Activated CD8-positive, alpha-beta memory T cell treated with anti-CD3 and anti-CD28 coated beads, Interleukin-2, amount 50 U/mL, for 24 hours (primary cell): Measurements from ENCODE around the gene SURF6.
"Not testable (repeated sequence)": the region's sequence is repeated elsewhere in the genome, so short reads cannot be mapped to it uniquely, and the experiment has no call there.

Experiments used
- DNase-seq: peaks from one replicate; pipeline ENCODE4 v3.0.0-alpha.2; 2020; ENCODE audit errors: extremely low read depth

The SURF6 gene

DNA sequence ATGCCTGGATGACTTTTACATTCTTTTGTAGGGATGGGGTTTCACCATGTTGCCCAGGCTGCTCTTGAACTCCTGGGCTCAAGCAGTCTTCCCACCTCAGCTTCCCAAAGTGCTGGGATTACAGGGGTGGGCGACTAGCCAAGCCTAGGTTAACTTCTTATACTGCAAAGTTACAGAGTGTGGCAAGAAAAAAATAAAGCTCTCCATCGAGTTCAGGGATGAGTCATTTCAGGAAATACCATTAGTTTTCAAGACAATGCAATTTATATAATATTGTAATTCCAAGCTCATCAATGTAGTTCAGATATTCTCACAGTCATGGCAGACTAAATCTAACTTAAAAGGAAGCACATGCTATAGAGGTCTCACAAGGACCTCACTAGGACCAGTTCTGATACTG lies 49.5 kb downstream of the SURF6 start:
- DNase-seq, result no peak

DNA sequence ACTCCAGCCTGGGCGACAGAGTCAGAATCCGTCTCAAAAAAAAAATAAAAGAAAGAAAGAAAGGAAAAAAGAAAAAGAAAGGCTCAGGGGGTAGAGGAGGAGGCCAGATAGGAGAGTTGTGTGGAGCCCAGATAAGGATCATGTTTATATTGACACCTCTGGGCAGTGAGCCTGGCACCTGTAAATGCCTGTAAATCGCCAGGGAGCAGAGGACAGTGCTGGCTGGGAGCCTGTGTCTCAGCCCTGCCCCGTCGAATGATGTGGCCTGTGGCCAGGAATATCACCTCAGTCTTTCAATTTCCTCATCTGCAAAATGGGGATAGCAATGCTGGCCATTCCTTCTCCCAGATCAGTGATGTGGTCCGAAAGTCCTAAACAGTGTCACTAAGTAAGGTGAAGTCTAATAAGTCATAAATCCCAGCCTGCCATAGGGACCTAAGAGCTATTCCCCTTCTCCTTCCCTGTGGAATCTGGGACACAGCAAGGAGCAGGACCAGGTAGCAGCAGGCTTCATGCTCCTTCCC lies 50.7 kb downstream of the SURF6 start:
- DNase-seq, result no peak

DNA sequence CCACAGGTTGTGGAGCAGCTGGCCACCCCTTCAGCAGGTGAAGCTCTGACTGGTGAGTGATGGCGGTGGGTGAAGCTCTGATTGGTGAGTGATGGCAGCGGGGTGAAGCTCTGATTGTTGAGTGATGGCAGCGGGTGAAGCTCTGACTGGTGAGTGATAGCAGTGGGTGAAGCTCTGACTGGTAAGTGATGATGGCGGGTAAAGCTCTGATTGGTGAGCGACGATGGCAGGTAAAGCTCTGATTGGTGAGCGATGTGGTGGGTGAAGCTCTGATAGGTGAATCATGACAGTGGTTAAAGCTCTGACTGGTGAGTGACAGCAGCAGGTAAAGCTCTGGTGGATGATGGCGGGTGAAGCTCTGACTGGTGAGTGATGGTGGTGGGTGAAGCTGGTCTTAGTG lies 51.6 kb downstream of the SURF6 start:
- no peak for DNase-seq

DNA sequence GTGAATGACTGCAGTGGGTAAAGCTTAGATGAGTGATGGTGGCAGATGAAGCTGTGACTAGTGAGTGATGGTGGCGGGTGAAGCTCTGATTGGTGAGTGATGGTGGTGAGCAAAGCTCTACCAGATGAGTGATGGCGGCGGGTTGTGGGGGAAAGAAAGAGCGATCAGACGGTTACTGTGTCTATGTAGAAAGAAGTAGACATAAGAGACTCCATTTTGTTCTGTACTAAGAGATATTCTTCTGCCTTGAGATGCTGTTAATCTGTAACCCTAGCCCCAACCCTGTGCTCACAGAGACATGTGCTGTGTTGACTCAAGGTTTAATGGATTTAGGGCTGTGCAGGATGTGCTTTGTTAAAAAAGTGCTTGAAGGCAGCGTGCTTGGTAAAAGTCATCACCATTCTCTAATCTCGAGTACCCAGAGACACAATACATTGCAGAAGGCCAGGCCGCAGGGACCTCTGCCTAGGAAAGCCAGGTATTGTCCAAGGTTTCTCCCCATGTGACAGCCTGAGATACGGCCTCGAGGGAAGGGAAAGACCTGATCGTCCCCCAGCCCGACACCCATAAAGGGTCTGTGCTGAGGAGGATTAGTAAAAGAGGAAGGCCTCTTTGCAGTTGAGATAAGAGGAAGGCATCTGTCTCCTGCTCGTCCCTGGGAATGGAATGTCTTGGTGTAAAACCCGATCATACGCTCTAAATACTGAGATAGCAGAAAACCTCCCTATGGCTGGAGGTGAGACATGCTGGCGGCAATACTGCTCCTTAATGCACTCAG lies 52.5 kb downstream of the SURF6 start:
- DNase-seq, result not testable (repeated sequence)

DNA sequence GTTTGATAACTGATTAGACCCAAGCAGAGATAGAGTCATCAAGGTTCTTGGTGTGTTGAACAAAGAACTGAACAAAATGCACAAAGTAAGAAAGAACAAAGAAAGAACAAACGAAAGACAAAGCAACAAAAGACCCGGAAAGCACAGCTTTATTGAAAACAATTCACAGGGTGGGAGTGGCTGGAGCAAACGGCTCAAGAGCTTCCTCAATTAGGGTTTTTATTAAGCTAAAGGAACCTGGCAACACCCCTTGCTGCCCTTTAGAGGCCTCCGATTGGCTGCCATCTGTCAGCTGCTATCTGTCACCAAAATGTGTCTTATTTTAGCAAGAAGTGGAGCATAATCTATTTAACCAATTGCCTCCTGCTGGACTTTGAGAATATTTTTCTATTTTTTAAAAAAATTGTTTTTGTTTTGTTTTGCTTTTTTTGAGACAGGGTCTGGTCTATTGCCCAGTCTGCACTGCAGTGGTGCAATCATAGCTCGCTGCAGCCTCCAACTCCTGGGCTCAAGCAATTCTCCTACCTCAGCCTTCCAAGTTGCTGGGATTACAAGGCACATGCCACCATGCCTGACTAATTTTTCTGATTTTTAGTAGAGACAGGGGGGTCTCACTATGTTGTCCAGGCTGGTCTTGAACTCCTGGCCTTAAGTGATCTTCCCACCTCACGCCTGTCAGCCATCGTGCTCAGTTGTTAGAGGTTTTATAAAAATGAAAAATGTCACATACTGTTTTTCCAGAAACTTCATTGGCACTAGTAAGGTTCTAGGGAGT lies 53.3 kb downstream of the SURF6 start:
- DNase-seq, result no peak

DNA sequence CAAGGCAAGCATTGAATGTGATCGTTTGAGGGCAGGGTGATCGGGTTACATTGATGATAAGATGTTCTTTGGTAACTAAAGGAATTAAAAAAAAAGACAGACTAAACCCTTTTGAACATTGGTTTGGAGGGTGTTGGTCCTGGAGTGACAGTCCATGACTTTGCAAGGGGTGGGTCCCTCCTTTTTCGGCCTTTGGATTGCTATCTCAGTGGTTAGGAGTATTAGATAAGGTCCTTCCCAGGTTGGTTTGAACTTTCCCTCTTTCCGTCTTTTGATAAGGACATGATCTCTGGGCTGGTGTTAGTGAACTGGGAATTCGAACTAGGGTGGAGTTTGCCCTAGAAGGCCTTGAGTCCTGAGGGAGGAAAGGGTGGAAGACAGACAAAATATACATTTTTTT lies 55.6 kb downstream of the SURF6 start:
- no peak for DNase-seq
